Liver (tissue), 3 donors: Measurements from ENCODE around the gene PDCD7.

Source experiments
- JUND ChIP-seq, 2 donors: IDR thresholded peaks; 2 replicates each; pipeline ENCODE4 v1.6.1; 2016; ENCODE audit warnings: antibody characterized with exemption in 2 of 2
- TAF1 ChIP-seq: conservative IDR thresholded peaks from 2 replicates; pipeline ENCODE4 v1.6.1; 2016; ENCODE audit warnings: antibody characterized with exemption, mild to moderate bottlenecking
- YY1 ChIP-seq: IDR thresholded peaks from 2 replicates; pipeline ENCODE4 v1.6.1; 2016; ENCODE audit warnings: antibody characterized with exemption, mild to moderate bottlenecking
- TF ChIP-seq, protein P1 (sequence below): IDR thresholded peaks from 2 replicates; pipeline ENCODE4 v1.6.1; 2016; ENCODE audit warnings: antibody characterized with exemption
- TF ChIP-seq, protein P2 (sequence below): fragments of 150-350 bp; IDR thresholded peaks from 2 replicates; pipeline ENCODE4 v1.5.1; 2017; ENCODE audit warnings: improper control_type of control experiment, low read depth, low read length; ENCODE audit not compliant: missing input control
- donor health status: healthy.
- donor health status: healthy.

DNA sequence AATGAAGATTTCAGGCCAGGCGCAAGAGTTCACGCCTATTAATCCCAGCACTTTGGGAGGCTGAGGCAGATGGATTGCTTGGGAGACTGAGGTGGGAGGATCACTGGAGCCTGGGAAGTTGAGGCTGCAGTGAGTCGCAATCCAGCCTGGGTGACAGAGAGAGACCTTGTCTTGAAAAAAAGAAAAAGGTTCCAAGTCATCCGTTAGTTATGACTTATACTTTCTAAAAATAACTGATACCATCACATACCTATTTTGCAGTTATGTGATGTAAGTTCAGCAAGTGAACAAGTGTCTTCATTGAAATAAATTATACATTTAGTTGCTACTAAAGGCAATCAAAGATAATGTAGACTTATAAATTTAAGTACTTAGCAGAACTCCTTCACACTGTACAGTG lies 29.4 kb upstream of the PDCD7 start:
- TF ChIP-seq, protein P1, sequence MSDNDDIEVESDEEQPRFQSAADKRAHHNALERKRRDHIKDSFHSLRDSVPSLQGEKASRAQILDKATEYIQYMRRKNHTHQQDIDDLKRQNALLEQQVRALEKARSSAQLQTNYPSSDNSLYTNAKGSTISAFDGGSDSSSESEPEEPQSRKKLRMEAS = no peak
- TF ChIP-seq, protein P2, sequence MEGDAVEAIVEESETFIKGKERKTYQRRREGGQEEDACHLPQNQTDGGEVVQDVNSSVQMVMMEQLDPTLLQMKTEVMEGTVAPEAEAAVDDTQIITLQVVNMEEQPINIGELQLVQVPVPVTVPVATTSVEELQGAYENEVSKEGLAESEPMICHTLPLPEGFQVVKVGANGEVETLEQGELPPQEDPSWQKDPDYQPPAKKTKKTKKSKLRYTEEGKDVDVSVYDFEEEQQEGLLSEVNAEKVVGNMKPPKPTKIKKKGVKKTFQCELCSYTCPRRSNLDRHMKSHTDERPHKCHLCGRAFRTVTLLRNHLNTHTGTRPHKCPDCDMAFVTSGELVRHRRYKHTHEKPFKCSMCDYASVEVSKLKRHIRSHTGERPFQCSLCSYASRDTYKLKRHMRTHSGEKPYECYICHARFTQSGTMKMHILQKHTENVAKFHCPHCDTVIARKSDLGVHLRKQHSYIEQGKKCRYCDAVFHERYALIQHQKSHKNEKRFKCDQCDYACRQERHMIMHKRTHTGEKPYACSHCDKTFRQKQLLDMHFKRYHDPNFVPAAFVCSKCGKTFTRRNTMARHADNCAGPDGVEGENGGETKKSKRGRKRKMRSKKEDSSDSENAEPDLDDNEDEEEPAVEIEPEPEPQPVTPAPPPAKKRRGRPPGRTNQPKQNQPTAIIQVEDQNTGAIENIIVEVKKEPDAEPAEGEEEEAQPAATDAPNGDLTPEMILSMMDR = no peak
- TF ChIP-seq JUND (IDR thresholded peaks at IDR 0.05) (no peak), TAF1 (no peak), YY1 (no peak)
